ENCODE results near the gene CABLES1. TPM values are rescaled to one million over a fixed set of nuclear protein-coding genes. Genes with fewer than 3 reads are reported as not detected.

The CABLES1 gene
- total and polyA plus RNA-seq, 9 donors = 3.7 to 8.6 (median 6.2) TPM

- DNase-seq = no peak
- 79% methylated on average over 7 of the region's 7 CpGs for WGBS (ENCODE audit: insufficient coverage)
- H3K36me3 ChIP-seq (ENCODE audit: control insufficient read depth, insufficient read depth, low read length) = no peaks in the 10 kb centered on the region
- peaks cover 4% of the 10 kb centered on the region for H3K4me1 ChIP-seq (ENCODE audit: control insufficient read depth, insufficient read depth, low read length)
- H3K27ac ChIP-seq (ENCODE audit: low read length) = no peak overlapping the region
- no peaks in the 10 kb centered on the region for H3K9me3 ChIP-seq (replicated peaks; ENCODE audit: control insufficient read depth, low read depth, low read length)
- H3K4me3 ChIP-seq (ENCODE audit: low read length) = no peak overlapping the region
- no peaks in the 10 kb centered on the region for H3K27me3 ChIP-seq (ENCODE audit: control insufficient read depth, insufficient read depth, low read length)
These were observed 42.9 kb downstream of the CABLES1 start for GRCh38 chr18:23178201-23178600.

- no peaks in the 10 kb centered on the region for H3K36me3 ChIP-seq (ENCODE audit: control insufficient read depth, insufficient read depth, low read length)
- H3K4me1 ChIP-seq (ENCODE audit: control insufficient read depth, insufficient read depth, low read length) = peaks cover 4% of the 10 kb centered on the region
- H3K4me3 ChIP-seq (ENCODE audit: low read length) = no peak overlapping the region
- H3K27me3 ChIP-seq (ENCODE audit: control insufficient read depth, insufficient read depth, low read length) = no peaks in the 10 kb centered on the region
- DNase-seq = no peak
- 98% methylated on average over 6 of the region's 6 CpGs for WGBS (ENCODE audit: insufficient coverage)
- H3K9me3 ChIP-seq (replicated peaks; ENCODE audit: control insufficient read depth, low read depth, low read length) = no peaks in the 10 kb centered on the region
- no peak overlapping the region for H3K27ac ChIP-seq (ENCODE audit: low read length)
These were observed 43.4 kb downstream of the CABLES1 start for GRCh38 chr18:23178661-23179081.

DNA sequence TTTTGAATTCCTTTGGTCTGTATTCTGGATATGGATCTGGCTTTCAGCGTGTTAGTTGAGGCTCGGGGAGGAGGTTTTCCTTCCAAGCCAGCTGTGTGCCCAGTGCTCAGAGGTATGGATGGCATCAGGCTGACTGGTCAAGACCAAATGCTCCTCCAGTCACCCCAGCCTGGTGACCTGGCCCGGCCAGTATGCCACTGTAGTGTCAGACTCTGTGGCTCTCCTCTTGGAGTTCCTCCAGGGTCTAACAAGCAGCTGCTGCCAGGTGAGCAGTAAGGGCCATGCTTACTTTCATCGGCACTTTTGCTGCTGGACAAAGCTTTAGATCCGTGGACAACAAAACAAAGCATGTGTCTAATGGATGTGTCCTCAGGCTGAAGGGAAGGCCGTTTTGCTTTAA is 44.1 kb downstream of the CABLES1 start:
- Histone ChIP-seq H3K36me3 (ENCODE audit: control insufficient read depth, insufficient read depth, low read length) (no peaks in the 10 kb centered on the region), H3K4me1 (ENCODE audit: control insufficient read depth, insufficient read depth, low read length) (peaks cover 4% of the 10 kb centered on the region), H3K9me3 (replicated peaks; ENCODE audit: control insufficient read depth, low read depth, low read length) (no peaks in the 10 kb centered on the region), H3K27ac (ENCODE audit: low read length) (no peak overlapping the region), H3K4me3 (ENCODE audit: low read length) (no peak overlapping the region), H3K27me3 (ENCODE audit: control insufficient read depth, insufficient read depth, low read length) (no peaks in the 10 kb centered on the region)
- no peak for DNase-seq
- WGBS (ENCODE audit: insufficient coverage) = 62% methylated on average over 6 of the region's 6 CpGs

- no peaks in the 10 kb centered on the region for H3K9me3 ChIP-seq (replicated peaks; ENCODE audit: control insufficient read depth, low read depth, low read length)
- H3K36me3 ChIP-seq (ENCODE audit: control insufficient read depth, insufficient read depth, low read length) = no peaks in the 10 kb centered on the region
- no peak overlapping the region for H3K27ac ChIP-seq (ENCODE audit: low read length)
- peaks cover 8% of the 10 kb centered on the region for H3K4me1 ChIP-seq (ENCODE audit: control insufficient read depth, insufficient read depth, low read length)
- no peaks in the 10 kb centered on the region for H3K27me3 ChIP-seq (ENCODE audit: control insufficient read depth, insufficient read depth, low read length)
- DNase-seq = no peak
- no peak overlapping the region for H3K4me3 ChIP-seq (ENCODE audit: low read length)
These were observed 46.3 kb downstream of the CABLES1 start for GRCh38 chr18:23181547-23181946.

DNA sequence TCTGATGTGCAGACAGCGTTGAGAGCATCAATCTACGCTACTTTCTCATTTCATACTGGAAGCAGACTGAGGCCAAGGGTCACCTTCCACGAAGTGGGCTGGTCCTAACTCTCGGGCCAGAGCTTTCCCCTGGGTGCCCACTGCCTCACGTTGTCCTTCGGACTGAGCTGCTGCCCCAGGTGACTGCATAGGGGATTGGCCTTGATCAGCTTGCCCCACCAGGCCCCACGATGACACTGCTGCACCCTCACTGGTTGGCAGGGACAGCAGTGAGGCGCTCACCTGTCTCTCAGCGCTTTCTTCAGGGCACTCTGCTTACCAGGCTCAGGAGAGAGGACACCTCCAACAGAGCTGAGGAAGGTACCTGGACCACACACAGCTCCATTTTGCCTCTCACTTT is 47.3 kb downstream of the CABLES1 start:
- Histone ChIP-seq H3K36me3 (ENCODE audit: control insufficient read depth, insufficient read depth, low read length) (no peaks in the 10 kb centered on the region), H3K27ac (ENCODE audit: low read length) (no peak overlapping the region), H3K27me3 (ENCODE audit: control insufficient read depth, insufficient read depth, low read length) (no peaks in the 10 kb centered on the region), H3K4me3 (ENCODE audit: low read length) (no peak overlapping the region), H3K9me3 (replicated peaks; ENCODE audit: control insufficient read depth, low read depth, low read length) (no peaks in the 10 kb centered on the region), H3K4me1 (ENCODE audit: control insufficient read depth, insufficient read depth, low read length) (peaks cover 8% of the 10 kb centered on the region)
- no peak for DNase-seq
- 79% methylated on average over 7 of the region's 9 CpGs for WGBS (ENCODE audit: insufficient coverage)

DNA sequence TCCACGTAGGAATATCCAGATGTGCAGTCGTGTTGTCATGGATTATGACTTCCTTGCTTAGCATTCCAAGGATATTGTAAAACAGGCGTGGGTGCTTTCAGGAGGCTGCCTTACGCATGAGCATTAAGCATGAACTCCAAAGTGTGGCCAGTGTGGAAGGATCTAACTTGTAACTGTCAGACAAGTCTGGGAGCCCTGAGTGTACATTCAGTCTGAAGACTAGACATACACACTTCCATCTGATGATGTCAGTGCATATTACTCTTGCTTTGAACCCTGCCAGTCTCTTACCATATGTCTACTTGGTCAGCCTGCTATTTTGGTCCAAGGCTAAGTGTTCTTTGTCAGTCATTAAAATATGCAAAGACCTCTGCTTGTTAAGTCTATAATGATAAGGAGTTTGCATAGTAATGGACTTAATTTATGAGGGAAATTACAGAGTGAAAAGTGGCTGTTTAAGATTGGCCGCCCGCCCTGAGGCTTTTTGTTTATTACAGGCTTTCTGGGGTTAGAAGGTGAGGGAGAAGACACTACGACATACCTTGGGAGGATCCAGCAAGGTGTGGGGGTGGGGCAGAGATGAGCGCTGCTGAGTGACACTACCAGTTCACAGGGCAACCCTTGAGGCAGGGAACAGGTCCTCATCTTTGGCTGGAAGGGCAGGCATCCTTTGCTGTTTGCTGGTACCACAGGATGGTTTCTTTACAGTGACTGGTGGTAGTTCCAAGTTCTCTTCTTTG is 48.3 kb downstream of the CABLES1 start:
- DNase-seq = peak; percentile 33

GRCh38 chr18:23186781-23187180 is 51.5 kb downstream of the CABLES1 start:
- 37% methylated on average over 3 of the region's 4 CpGs for WGBS (ENCODE audit: insufficient coverage)
- DNase-seq = no peak
- Histone ChIP-seq H3K27ac (ENCODE audit: low read length) (no peak overlapping the region), H3K27me3 (ENCODE audit: control insufficient read depth, insufficient read depth, low read length) (no peaks in the 10 kb centered on the region), H3K9me3 (replicated peaks; ENCODE audit: control insufficient read depth, low read depth, low read length) (no peaks in the 10 kb centered on the region), H3K4me1 (ENCODE audit: control insufficient read depth, insufficient read depth, low read length) (peaks cover 4% of the 10 kb centered on the region), H3K36me3 (ENCODE audit: control insufficient read depth, insufficient read depth, low read length) (peaks cover 5% of the 10 kb centered on the region), H3K4me3 (ENCODE audit: low read length) (no peak overlapping the region)

More for the DNA sequence above, 48.3 kb downstream of the CABLES1 start:
- H3K36me3 ChIP-seq (ENCODE audit: control insufficient read depth, insufficient read depth, low read length) = no peaks in the 10 kb centered on the region
- no peak overlapping the region for H3K4me3 ChIP-seq (ENCODE audit: low read length)
- H3K27me3 ChIP-seq (ENCODE audit: control insufficient read depth, insufficient read depth, low read length) = no peaks in the 10 kb centered on the region
- H3K27ac ChIP-seq (ENCODE audit: low read length) = no peak overlapping the region
- WGBS (ENCODE audit: insufficient coverage) = 59% methylated on average over 6 of the region's 8 CpGs
- no peaks in the 10 kb centered on the region for H3K9me3 ChIP-seq (replicated peaks; ENCODE audit: control insufficient read depth, low read depth, low read length)
- H3K4me1 ChIP-seq (ENCODE audit: control insufficient read depth, insufficient read depth, low read length) = peaks cover 8% of the 10 kb centered on the region

DNA sequence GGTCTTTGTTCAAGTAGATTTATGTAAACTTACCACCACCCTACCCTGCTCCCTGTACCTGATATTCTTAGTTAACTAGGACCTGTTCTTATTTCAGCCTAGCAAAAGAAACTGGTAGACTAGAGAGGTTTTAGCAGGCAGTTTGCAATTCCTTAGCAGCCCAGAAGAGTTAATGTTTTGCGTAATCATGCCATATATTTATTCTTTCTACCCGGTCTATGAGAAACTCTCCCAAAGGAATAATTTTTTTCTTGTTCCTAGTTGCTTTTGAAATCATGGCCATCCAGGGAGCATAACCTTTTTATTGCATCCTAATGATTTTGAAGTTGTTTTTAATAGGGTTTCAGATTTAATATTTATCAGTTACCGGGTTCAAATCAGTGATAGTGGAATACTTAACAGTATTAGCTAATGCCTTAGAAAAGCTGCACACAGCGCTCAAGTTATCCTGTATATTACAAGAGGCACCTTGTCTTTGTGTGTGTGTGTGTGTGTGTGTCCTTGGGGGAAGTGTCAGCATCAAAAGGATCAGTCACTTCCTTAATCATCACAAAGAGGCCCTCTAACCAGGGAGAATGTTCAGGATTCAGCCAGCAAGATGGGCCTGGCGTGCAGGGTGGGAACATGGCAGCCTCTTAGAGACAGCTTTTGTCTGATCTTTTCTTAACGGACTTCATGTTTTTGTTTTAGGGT is 52.9 kb downstream of the CABLES1 start:
- no peak for DNase-seq
- peaks cover 14% of the 10 kb centered on the region for H3K4me1 ChIP-seq (ENCODE audit: control insufficient read depth, insufficient read depth, low read length)
- no peaks in the 10 kb centered on the region for H3K9me3 ChIP-seq (replicated peaks; ENCODE audit: control insufficient read depth, low read depth, low read length)
- 50% methylated on average over 1 of the region's 6 CpGs for WGBS (ENCODE audit: insufficient coverage)
- H3K4me3 ChIP-seq (ENCODE audit: low read length) = no peak overlapping the region
- no peak overlapping the region for H3K27ac ChIP-seq (ENCODE audit: low read length)
- no peaks in the 10 kb centered on the region for H3K27me3 ChIP-seq (ENCODE audit: control insufficient read depth, insufficient read depth, low read length)
- peaks cover 5% of the 10 kb centered on the region for H3K36me3 ChIP-seq (ENCODE audit: control insufficient read depth, insufficient read depth, low read length)

- Histone ChIP-seq H3K4me3 (ENCODE audit: low read length) (no peak overlapping the region), H3K27ac (ENCODE audit: low read length) (no peak overlapping the region), H3K4me1 (ENCODE audit: control insufficient read depth, insufficient read depth, low read length) (peaks cover 14% of the 10 kb centered on the region), H3K36me3 (ENCODE audit: control insufficient read depth, insufficient read depth, low read length) (peaks cover 5% of the 10 kb centered on the region), H3K27me3 (ENCODE audit: control insufficient read depth, insufficient read depth, low read length) (no peaks in the 10 kb centered on the region), H3K9me3 (replicated peaks; ENCODE audit: control insufficient read depth, low read depth, low read length) (no peaks in the 10 kb centered on the region)
- 87% methylated on average over 6 of the region's 7 CpGs for WGBS (ENCODE audit: insufficient coverage)
- DNase-seq = no peak
These were observed 53.8 kb downstream of the CABLES1 start for GRCh38 chr18:23189099-23189498.

GRCh38 chr18:23189768-23190661 is 54.7 kb downstream of the CABLES1 start:
- no peak overlapping the region for H3K4me3 ChIP-seq (ENCODE audit: low read length)
- no peak for DNase-seq
- 85% methylated on average over 16 of the region's 25 CpGs for WGBS (ENCODE audit: insufficient coverage)
- peaks cover 5% of the 10 kb centered on the region for H3K36me3 ChIP-seq (ENCODE audit: control insufficient read depth, insufficient read depth, low read length)
- no peaks in the 10 kb centered on the region for H3K9me3 ChIP-seq (replicated peaks; ENCODE audit: control insufficient read depth, low read depth, low read length)
- no peak overlapping the region for H3K27ac ChIP-seq (ENCODE audit: low read length)
- H3K4me1 ChIP-seq (ENCODE audit: control insufficient read depth, insufficient read depth, low read length) = peaks cover 20% of the 10 kb centered on the region
- H3K27me3 ChIP-seq (ENCODE audit: control insufficient read depth, insufficient read depth, low read length) = no peaks in the 10 kb centered on the region

Data from muscle of leg (tissue), 11 donors.